ENCODE results near the gene GUCY1A2. TPM values are rescaled to one million over a fixed set of nuclear protein-coding genes. Genes with fewer than 3 reads are reported as not detected.
A peak's percentile ranks its signal among the peaks of the same experiment; 100 is the strongest.

Gene GUCY1A2
- total and polyA plus RNA-seq, 12 donors, result 1.3 to 26.3 (median 12.0) TPM

DNA sequence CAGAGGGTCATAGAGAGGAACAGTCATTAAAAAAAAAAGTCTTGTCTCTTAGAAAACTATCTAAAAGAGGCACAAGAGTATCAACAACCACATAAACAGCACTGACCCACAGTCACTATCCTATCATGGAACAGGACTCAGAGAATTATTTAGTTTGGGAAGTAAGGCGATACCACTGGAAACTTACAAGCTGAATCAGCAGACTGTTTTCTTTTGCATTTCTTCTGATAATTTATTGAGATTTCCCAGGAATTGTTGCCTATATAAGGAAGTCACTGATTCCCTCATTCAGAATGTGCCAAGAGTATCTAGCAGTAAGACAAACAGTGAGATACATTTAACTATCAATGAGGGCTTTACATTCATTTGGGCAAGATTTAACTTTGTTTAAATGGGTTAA, 304.1 kb downstream of the GUCY1A2 start:
- no peak for TF ChIP-seq POLR2A (IDR thresholded peaks at IDR 0.05)
- TF ChIP-seq, protein P1, sequence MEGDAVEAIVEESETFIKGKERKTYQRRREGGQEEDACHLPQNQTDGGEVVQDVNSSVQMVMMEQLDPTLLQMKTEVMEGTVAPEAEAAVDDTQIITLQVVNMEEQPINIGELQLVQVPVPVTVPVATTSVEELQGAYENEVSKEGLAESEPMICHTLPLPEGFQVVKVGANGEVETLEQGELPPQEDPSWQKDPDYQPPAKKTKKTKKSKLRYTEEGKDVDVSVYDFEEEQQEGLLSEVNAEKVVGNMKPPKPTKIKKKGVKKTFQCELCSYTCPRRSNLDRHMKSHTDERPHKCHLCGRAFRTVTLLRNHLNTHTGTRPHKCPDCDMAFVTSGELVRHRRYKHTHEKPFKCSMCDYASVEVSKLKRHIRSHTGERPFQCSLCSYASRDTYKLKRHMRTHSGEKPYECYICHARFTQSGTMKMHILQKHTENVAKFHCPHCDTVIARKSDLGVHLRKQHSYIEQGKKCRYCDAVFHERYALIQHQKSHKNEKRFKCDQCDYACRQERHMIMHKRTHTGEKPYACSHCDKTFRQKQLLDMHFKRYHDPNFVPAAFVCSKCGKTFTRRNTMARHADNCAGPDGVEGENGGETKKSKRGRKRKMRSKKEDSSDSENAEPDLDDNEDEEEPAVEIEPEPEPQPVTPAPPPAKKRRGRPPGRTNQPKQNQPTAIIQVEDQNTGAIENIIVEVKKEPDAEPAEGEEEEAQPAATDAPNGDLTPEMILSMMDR (IDR thresholded peaks at IDR 0.05), result no peak
- Histone ChIP-seq H3K4me1 (replicated peaks in 1 of 2) (no peaks in the 10 kb centered on the region), H3K4me3 (no peak overlapping the region), H3K9me3 (replicated peaks in 1 of 3) (peaks cover 0 to 5% (median 0%) of the 10 kb centered on the region in 3 donors), H3K27me3 (no peaks in the 10 kb centered on the region), H3K27ac (peak overlapping the region in 1 of 5 donors; percentile 29), H3K36me3 (replicated peaks in 1 of 2) (no peaks in the 10 kb centered on the region)
- no peak for DNase-seq
- intact Hi-C loops (cut with DNase I), result loop anchor here in 1 of 2 donors (10.0 kb wide), 1 partner anchor 301 kb away; the partner anchor contains the start of gene GUCY1A2
- WGBS, 4 donors, result 55 to 73% (median 63%) methylated on average over 1 of the region's 1 CpG

DNA sequence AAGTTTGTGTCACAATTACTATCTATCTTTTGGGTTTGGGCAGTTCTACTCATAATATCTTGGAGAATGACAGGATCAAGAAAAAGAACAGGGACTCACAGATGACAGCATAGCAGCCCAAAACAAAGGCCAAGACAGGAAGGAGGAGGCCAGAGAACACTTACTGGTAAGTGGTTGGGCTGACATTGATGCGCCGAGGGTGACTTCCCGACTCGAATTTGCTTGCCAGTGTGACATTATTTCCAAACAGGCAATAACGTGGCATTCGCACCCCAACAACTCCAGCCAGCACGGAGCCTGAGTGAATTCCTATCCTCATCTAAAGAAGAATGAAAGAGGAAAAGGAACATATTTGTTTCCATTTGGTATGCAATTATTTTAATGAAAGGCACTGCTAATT, 309.9 kb downstream of the GUCY1A2 start:
- peaks cover 0 to 5% (median 0%) of the 10 kb centered on the region in 3 donors for H3K9me3 ChIP-seq (replicated peaks in 1 of 3)
- TF ChIP-seq, protein P1 (IDR thresholded peaks at IDR 0.05), result no peak
- TF ChIP-seq POLR2A (IDR thresholded peaks at IDR 0.05), result no peak
- H3K4me1 ChIP-seq (replicated peaks in 1 of 2), result no peaks in the 10 kb centered on the region
- no peak for DNase-seq
- H3K27ac ChIP-seq, result no peak overlapping the region
- intact Hi-C loops (cut with DNase I), result no loop called here
- WGBS, 4 donors, result 78 to 86% (median 83%) methylated on average over 7 of the region's 7 CpGs
- no peaks in the 10 kb centered on the region for H3K36me3 ChIP-seq (replicated peaks in 1 of 2)
- H3K27me3 ChIP-seq, result no peaks in the 10 kb centered on the region
- no peak overlapping the region for H3K4me3 ChIP-seq

DNA sequence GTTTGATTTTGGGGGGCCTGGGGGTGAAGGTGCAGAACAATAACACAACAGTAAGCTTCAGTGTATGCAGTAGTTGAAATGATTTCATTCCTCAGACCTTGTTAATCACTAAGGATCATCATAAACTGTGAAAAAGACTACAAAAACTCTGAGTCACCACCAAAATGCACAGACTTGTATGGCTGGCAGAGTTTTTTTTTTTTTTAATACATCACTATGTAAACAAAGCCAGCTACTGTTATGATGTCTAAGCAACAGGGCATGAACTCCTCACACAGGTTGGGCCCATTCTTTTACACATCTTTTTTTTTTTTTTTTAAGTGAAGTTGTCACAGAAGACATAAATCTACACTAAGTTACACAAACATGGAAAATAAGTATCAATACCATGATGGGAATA, 311.9 kb downstream of the GUCY1A2 start:
- Histone ChIP-seq H3K4me3 (no peak overlapping the region), H3K4me1 (replicated peaks in 1 of 2) (no peaks in the 10 kb centered on the region), H3K27ac (no peak overlapping the region), H3K27me3 (no peaks in the 10 kb centered on the region), H3K9me3 (replicated peaks in 1 of 3) (peaks cover 0 to 4% (median 0%) of the 10 kb centered on the region in 3 donors), H3K36me3 (replicated peaks in 1 of 2) (no peaks in the 10 kb centered on the region)
- intact Hi-C loops (cut with DNase I), result no loop called here
- TF ChIP-seq, protein P1 (IDR thresholded peaks at IDR 0.05), result no peak
- no peak for TF ChIP-seq POLR2A (IDR thresholded peaks at IDR 0.05)
- no peak for DNase-seq

DNA sequence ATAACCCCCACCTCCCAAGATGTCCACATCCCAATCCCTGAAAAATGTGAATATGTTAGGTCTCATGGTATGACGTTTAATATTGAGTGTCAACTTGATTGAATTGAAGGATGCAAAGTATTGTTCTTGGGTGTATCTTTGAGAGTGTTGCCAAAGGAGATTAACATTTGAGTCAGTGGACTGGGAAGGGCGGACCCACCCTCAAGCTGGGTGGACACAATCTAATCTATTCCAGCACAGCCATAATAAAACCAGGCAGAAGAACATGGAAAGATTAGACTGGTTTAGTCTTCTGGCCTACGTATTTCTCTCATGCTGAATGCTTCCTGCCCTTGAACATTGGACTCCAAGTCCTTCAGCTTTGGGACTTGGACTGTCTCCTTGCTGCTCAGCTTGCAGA, 315.5 kb downstream of the GUCY1A2 start:
- Histone ChIP-seq H3K27me3 (no peaks in the 10 kb centered on the region), H3K9me3 (replicated peaks in 1 of 3) (no peaks in the 10 kb centered on the region), H3K36me3 (replicated peaks in 1 of 2) (no peaks in the 10 kb centered on the region), H3K4me3 (no peak overlapping the region), H3K4me1 (replicated peaks in 1 of 2) (no peaks in the 10 kb centered on the region), H3K27ac (no peak overlapping the region)
- no peak for DNase-seq
- 81 to 89% (median 84%) methylated on average over 3 of the region's 3 CpGs for WGBS, 4 donors
- intact Hi-C loops (cut with DNase I), result no loop called here
- no peak for TF ChIP-seq POLR2A (IDR thresholded peaks at IDR 0.05)
- TF ChIP-seq, protein P1 (IDR thresholded peaks at IDR 0.05), result no peak
